Nephron (organoid): ENCODE measurements around the gene CDH12.

Source experiments
- H3K27ac Mint-ChIP-seq, 3 experiments: 2 replicates each; pipeline ENCODE4 v1.8.0; 2020; ENCODE audit warnings: mixed read lengths in 3 of 3, mild to moderate bottlenecking in 2 of 3, moderate library complexity in 1 of 3
- H3K27me3 Mint-ChIP-seq: 2 replicates; pipeline ENCODE4 v1.8.0; 2021; ENCODE audit warnings: low read depth, mild to moderate bottlenecking, moderate library complexity, mixed read lengths
- H3K36me3 Mint-ChIP-seq: 2 replicates; pipeline ENCODE4 v1.8.0; 2020; ENCODE audit warnings: low read depth, mixed read lengths
- H3K4me1 Mint-ChIP-seq: 2 replicates; pipeline ENCODE4 v1.8.0; 2020; ENCODE audit warnings: mixed read lengths
- H3K4me3 Mint-ChIP-seq, 3 experiments: 2 replicates each; pipeline ENCODE4 v1.8.0; 2020; ENCODE audit warnings: mild to moderate bottlenecking in 3 of 3, mixed read lengths in 3 of 3, moderate library complexity in 2 of 3
- H3K9me3 Mint-ChIP-seq: 2 replicates; pipeline ENCODE4 v1.8.0; 2020; ENCODE audit warnings: mixed read lengths
- TF ChIP-seq, protein P1 (sequence below), 3 experiments: fragments of 200-600 bp; sonication (generic); IDR thresholded peaks; one replicate each; pipeline ENCODE4 v1.5.0; 2021; ENCODE audit warnings: antibody characterized with exemption in 3 of 3; ENCODE audit not compliant: unreplicated experiment in 3 of 3

The CDH12 gene

DNA sequence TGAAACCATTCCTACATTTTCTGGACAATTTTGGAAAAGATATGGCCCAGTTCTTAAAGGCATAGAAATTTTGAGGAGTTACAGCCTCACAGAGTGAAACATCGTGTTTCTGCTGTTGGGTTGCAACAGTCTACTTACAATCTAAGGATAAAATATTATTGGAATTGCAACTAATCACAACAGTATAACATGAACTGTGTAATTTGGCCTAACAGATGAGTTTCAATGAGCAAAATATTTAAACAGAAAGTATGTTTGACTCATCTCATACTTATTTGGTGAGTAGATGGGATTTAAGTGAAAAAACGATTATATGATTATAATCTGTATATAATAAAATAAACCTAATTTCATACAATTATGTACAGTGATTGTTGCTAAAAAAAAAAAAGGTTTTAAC is 1061.8 kb downstream of the CDH12 start:
- H3K4me3 Mint-ChIP-seq, result no peak overlapping the region
- H3K36me3 Mint-ChIP-seq, result no peaks in the 10 kb centered on the region
- peaks cover 4% of the 10 kb centered on the region for H3K9me3 Mint-ChIP-seq
- TF ChIP-seq, protein P1, sequence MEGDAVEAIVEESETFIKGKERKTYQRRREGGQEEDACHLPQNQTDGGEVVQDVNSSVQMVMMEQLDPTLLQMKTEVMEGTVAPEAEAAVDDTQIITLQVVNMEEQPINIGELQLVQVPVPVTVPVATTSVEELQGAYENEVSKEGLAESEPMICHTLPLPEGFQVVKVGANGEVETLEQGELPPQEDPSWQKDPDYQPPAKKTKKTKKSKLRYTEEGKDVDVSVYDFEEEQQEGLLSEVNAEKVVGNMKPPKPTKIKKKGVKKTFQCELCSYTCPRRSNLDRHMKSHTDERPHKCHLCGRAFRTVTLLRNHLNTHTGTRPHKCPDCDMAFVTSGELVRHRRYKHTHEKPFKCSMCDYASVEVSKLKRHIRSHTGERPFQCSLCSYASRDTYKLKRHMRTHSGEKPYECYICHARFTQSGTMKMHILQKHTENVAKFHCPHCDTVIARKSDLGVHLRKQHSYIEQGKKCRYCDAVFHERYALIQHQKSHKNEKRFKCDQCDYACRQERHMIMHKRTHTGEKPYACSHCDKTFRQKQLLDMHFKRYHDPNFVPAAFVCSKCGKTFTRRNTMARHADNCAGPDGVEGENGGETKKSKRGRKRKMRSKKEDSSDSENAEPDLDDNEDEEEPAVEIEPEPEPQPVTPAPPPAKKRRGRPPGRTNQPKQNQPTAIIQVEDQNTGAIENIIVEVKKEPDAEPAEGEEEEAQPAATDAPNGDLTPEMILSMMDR (IDR thresholded peaks at IDR 0.05; ENCODE audit: unreplicated experiment in 3 of 3), result no peak
- H3K4me1 Mint-ChIP-seq, result no peaks in the 10 kb centered on the region
- no peaks in the 10 kb centered on the region for H3K27me3 Mint-ChIP-seq
- no peak overlapping the region for H3K27ac Mint-ChIP-seq

DNA sequence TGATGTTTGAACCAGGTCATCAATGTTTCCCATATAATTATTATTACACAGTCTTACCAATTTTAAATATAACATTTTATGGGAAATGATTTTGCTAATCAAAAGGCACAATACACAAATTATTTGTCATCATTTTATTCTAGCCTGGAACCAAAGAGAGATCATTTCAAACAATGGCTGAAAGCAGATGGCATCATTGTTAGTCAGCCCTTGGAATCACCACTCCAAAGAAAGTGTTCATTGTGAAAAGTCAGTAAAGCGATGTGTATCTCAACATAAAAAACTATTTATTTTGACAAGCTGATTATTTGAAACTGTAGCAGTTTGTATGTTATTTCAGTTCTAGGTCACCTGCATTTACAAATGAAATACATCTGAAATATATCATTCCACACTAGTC is 1068.7 kb downstream of the CDH12 start:
- Mint-ChIP-seq H3K4me3 (no peak overlapping the region), H3K27me3 (no peaks in the 10 kb centered on the region), H3K4me1 (no peaks in the 10 kb centered on the region), H3K9me3 (peaks cover 5% of the 10 kb centered on the region), H3K27ac (no peak overlapping the region), H3K36me3 (no peaks in the 10 kb centered on the region)
- TF ChIP-seq, protein P1 (IDR thresholded peaks at IDR 0.05; ENCODE audit: unreplicated experiment in 3 of 3), result no peak

GRCh38 chr5:21783074-21783679 is 1070.0 kb downstream of the CDH12 start:
- H3K4me3 Mint-ChIP-seq, result no peak overlapping the region
- peaks cover 5% of the 10 kb centered on the region for H3K9me3 Mint-ChIP-seq
- no peak overlapping the region for H3K27ac Mint-ChIP-seq
- TF ChIP-seq, protein P1 (IDR thresholded peaks at IDR 0.05; ENCODE audit: unreplicated experiment in 3 of 3), result no peak
- H3K36me3 Mint-ChIP-seq, result no peaks in the 10 kb centered on the region
- H3K4me1 Mint-ChIP-seq, result no peaks in the 10 kb centered on the region
- no peaks in the 10 kb centered on the region for H3K27me3 Mint-ChIP-seq

GRCh38 chr5:21776466-21776865 is 1076.7 kb downstream of the CDH12 start:
- no peak overlapping the region for H3K27ac Mint-ChIP-seq
- no peaks in the 10 kb centered on the region for H3K4me1 Mint-ChIP-seq
- no peaks in the 10 kb centered on the region for H3K36me3 Mint-ChIP-seq
- no peak overlapping the region for H3K4me3 Mint-ChIP-seq
- TF ChIP-seq, protein P1 (IDR thresholded peaks at IDR 0.05; ENCODE audit: unreplicated experiment in 3 of 3), result no peak
- H3K9me3 Mint-ChIP-seq, result no peaks in the 10 kb centered on the region
- no peaks in the 10 kb centered on the region for H3K27me3 Mint-ChIP-seq

GRCh38 chr5:21774801-21775200 is 1078.3 kb downstream of the CDH12 start:
- TF ChIP-seq, protein P1 (IDR thresholded peaks at IDR 0.05; ENCODE audit: unreplicated experiment in 3 of 3), result no peak
- H3K36me3 Mint-ChIP-seq, result no peaks in the 10 kb centered on the region
- no peak overlapping the region for H3K27ac Mint-ChIP-seq
- H3K4me1 Mint-ChIP-seq, result no peaks in the 10 kb centered on the region
- no peak overlapping the region for H3K4me3 Mint-ChIP-seq
- H3K27me3 Mint-ChIP-seq, result no peaks in the 10 kb centered on the region
- no peaks in the 10 kb centered on the region for H3K9me3 Mint-ChIP-seq

DNA sequence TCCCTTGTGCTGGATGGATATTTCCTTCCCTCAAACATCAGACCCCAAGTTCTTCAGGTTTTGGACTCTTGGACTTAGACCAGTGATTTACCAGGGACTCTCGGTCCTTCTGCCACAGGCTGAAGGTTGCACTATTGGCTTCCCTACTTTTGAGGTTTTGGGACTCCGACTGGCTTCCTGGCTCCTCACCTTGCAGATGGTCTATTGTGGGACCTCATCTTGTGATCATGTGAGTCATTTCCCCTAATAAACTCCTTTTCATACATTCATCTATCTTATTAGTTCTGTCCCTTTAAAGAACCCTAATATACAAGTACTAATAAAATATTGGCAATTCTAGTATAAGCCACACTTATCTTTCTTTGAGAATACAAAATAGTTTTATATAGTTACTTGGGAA is 1078.9 kb downstream of the CDH12 start:
- H3K36me3 Mint-ChIP-seq, result no peaks in the 10 kb centered on the region

More for the DNA sequence above, 1078.9 kb downstream of the CDH12 start:
- H3K4me1 Mint-ChIP-seq, result no peaks in the 10 kb centered on the region
- TF ChIP-seq, protein P1 (IDR thresholded peaks at IDR 0.05; ENCODE audit: unreplicated experiment in 3 of 3), result no peak
- H3K4me3 Mint-ChIP-seq, result no peak overlapping the region
- H3K9me3 Mint-ChIP-seq, result no peaks in the 10 kb centered on the region
- H3K27me3 Mint-ChIP-seq, result no peaks in the 10 kb centered on the region
- H3K27ac Mint-ChIP-seq, result no peak overlapping the region
